Smooth muscle cell (in vitro differentiated cells): Measurements from ENCODE around the gene CTNNA3. TPM values are rescaled to one million over a fixed set of nuclear protein-coding genes. Genes with fewer than 3 reads are reported as not detected.

ENCODE experiments used
- DNase-seq: peaks from one replicate; lab custom pipeline; 2025; ENCODE audit not compliant: unreplicated experiment; lab: John Stamatoyannopoulos, UW
- H2AFZ ChIP-seq: fragments of 200-600 bp; sonication (generic); 2 replicates; pipeline ENCODE4 v1.6.0; 2016; ENCODE audit warnings: antibody characterized with exemption, low read depth, mild to moderate bottlenecking
- H3F3A ChIP-seq: fragments of 200-600 bp; sonication (generic); 2 replicates; pipeline ENCODE4 v1.6.0; 2017; ENCODE audit warnings: antibody characterized with exemption, low read depth
- H3K27ac ChIP-seq: fragments of 200-600 bp; sonication (generic); 2 replicates; pipeline ENCODE4 v1.5.1; 2016; ENCODE audit warnings: low read depth, mild to moderate bottlenecking
- H3K27me3 ChIP-seq: fragments of 200-600 bp; sonication (generic); 2 replicates; pipeline ENCODE4 v1.6.1; 2016; ENCODE audit warnings: low read depth, mild to moderate bottlenecking
- H3K36me3 ChIP-seq: fragments of 200-600 bp; sonication (generic); 2 replicates; pipeline ENCODE4 v1.5.1; 2016; ENCODE audit warnings: low read depth
- H3K4me1 ChIP-seq: fragments of 200-600 bp; sonication (generic); 2 replicates; pipeline ENCODE4 v1.5.1; 2016; ENCODE audit warnings: low read depth
- H3K4me2 ChIP-seq: fragments of 200-600 bp; sonication (generic); 2 replicates; pipeline ENCODE4 v1.6.0; 2016; ENCODE audit warnings: mild to moderate bottlenecking
- H3K4me3 ChIP-seq: fragments of 200-600 bp; sonication (generic); 2 replicates; pipeline ENCODE4 v1.5.1; 2016; ENCODE audit warnings: mild to moderate bottlenecking
- H3K79me2 ChIP-seq: fragments of 200-600 bp; sonication (generic); 2 replicates; pipeline ENCODE4 v1.6.0; 2016; ENCODE audit warnings: low read depth, mild to moderate bottlenecking
- H3K9ac ChIP-seq: fragments of 200-600 bp; sonication (generic); 2 replicates; pipeline ENCODE4 v1.6.0; 2016; ENCODE audit warnings: low read depth
- H3K9me3 ChIP-seq: fragments of 200-600 bp; sonication (generic); replicated peaks from 2 replicates; pipeline ENCODE4 v1.5.1; 2016; ENCODE audit warnings: low read depth
- H4K20me1 ChIP-seq: fragments of 200-600 bp; sonication (generic); 2 replicates; pipeline ENCODE4 v1.6.0; 2016; ENCODE audit warnings: low read depth
- WGBS: methylation state at CpG from one replicate; pipeline ENCODE4 v1.1.7; 2016; ENCODE audit warnings: low lambda C conversion rate; 5-methylcytosine and 5-hydroxymethylcytosine counted together
- polyA plus RNA-seq: library from polyadenylated mRNA; unstranded; fragments of >200 nt; fragmentation: Nextera tagmentation; extraction: Ambion mirVana; gene quantifications from 2 replicates; pipeline ENCODE4 v1.2.1, GENCODE V29; 2016
- total RNA-seq: library from RNA; depleted of rRNA; stranded (reverse); fragments of >200 nt; gene quantifications from 2 replicates; pipeline ENCODE4 v1.2.3, GENCODE V29; 2014
- TF ChIP-seq, protein P1 (sequence below): fragments of 200-600 bp; sonication (generic); IDR thresholded peaks from 2 replicates; pipeline ENCODE4 v1.5.1; 2017; ENCODE audit warnings: borderline replicate concordance, mild to moderate bottlenecking, antibody characterized with exemption; ENCODE audit not compliant: insufficient read depth, poor library complexity, severe bottlenecking

Gene CTNNA3
- total and polyA plus RNA-seq, 2 experiments from 2014 or later: 1.3 TPM; not detected in 1

GRCh38 chr10:66246177-66246576 is 1449.8 kb downstream of the CTNNA3 start:
- Histone ChIP-seq H3K36me3 (no peaks in the 10 kb centered on the region), H3K79me2 (no peaks in the 10 kb centered on the region), H3K27me3 (no peaks in the 10 kb centered on the region), H3F3A (no peaks in the 10 kb centered on the region), H3K9me3 (no peaks in the 10 kb centered on the region), H4K20me1 (no peaks in the 10 kb centered on the region), H3K4me1 (no peaks in the 10 kb centered on the region), H3K9ac (no peak overlapping the region), H2AFZ (no peak overlapping the region), H3K4me3 (no peak overlapping the region), H3K4me2 (no peak overlapping the region), H3K27ac (no peak overlapping the region)
- TF ChIP-seq, protein P1, sequence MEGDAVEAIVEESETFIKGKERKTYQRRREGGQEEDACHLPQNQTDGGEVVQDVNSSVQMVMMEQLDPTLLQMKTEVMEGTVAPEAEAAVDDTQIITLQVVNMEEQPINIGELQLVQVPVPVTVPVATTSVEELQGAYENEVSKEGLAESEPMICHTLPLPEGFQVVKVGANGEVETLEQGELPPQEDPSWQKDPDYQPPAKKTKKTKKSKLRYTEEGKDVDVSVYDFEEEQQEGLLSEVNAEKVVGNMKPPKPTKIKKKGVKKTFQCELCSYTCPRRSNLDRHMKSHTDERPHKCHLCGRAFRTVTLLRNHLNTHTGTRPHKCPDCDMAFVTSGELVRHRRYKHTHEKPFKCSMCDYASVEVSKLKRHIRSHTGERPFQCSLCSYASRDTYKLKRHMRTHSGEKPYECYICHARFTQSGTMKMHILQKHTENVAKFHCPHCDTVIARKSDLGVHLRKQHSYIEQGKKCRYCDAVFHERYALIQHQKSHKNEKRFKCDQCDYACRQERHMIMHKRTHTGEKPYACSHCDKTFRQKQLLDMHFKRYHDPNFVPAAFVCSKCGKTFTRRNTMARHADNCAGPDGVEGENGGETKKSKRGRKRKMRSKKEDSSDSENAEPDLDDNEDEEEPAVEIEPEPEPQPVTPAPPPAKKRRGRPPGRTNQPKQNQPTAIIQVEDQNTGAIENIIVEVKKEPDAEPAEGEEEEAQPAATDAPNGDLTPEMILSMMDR: no peak
- no peak for DNase-seq
- 90% methylated on average over 1 of the region's 1 CpG for WGBS

DNA sequence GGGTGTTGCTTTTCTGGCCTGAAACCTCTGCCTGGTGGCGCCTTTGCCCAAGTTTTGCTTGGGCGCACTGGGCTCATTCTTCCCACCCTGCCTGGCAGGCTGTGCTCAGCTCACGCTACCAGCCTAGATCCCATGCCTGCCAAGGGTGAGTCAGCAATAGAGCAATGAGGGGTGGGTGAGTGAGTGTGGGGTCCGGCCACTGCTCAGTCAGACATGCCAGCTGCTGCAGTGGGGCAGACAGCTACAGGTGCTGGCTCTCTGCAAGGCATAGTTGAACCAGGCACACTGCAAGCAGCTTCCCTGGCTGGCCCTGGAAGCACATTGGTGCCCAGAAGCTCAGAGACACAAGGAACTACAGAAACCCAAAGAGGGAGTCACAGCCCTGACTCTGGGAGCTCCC is 1451.0 kb downstream of the CTNNA3 start:
- Histone ChIP-seq H3K9ac (no peak overlapping the region), H3K4me2 (no peak overlapping the region), H3F3A (no peaks in the 10 kb centered on the region), H3K27me3 (no peaks in the 10 kb centered on the region), H3K9me3 (no peaks in the 10 kb centered on the region), H3K4me3 (no peak overlapping the region), H3K27ac (no peak overlapping the region), H4K20me1 (no peaks in the 10 kb centered on the region), H3K36me3 (no peaks in the 10 kb centered on the region), H2AFZ (no peak overlapping the region), H3K4me1 (no peaks in the 10 kb centered on the region), H3K79me2 (no peaks in the 10 kb centered on the region)
- no peak for DNase-seq
- TF ChIP-seq, protein P1: no peak
- WGBS: 71% methylated on average over 4 of the region's 4 CpGs

DNA sequence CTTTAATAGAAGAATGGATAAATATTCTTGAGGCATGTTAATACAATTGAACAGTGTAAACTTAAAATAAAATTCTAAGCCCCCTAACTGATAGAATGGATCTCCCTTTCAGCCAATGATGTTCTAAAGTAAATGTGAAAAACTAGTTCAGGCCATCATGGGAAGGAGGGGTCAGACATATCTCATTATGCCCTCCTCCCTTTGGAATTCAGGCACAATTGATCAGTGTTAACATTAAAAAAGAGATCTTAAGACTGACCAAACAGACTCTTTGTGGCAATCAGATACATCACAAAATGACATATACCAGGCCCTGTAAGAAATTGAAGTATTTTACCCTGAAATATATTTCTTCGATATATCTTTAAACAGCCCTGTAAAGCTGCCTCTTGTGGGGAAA is 1453.1 kb downstream of the CTNNA3 start:
- WGBS: 84% methylated on average over 1 of the region's 1 CpG
- no peaks in the 10 kb centered on the region for H3F3A ChIP-seq
- no peak overlapping the region for H3K27ac ChIP-seq
- no peaks in the 10 kb centered on the region for H3K27me3 ChIP-seq
- no peak overlapping the region for H3K4me3 ChIP-seq
- no peaks in the 10 kb centered on the region for H3K4me1 ChIP-seq
- no peak overlapping the region for H3K9ac ChIP-seq
- no peak overlapping the region for H2AFZ ChIP-seq
- H3K9me3 ChIP-seq: no peaks in the 10 kb centered on the region
- no peaks in the 10 kb centered on the region for H3K36me3 ChIP-seq
- no peak overlapping the region for H3K4me2 ChIP-seq
- no peak for DNase-seq
- no peaks in the 10 kb centered on the region for H4K20me1 ChIP-seq
- H3K79me2 ChIP-seq: no peaks in the 10 kb centered on the region
- TF ChIP-seq, protein P1: no peak

- no peak overlapping the region for H3K4me2 ChIP-seq
- H3K4me3 ChIP-seq: no peak overlapping the region
- no peaks in the 10 kb centered on the region for H3K36me3 ChIP-seq
- DNase-seq: no peak
- H3K79me2 ChIP-seq: no peaks in the 10 kb centered on the region
- H3F3A ChIP-seq: no peaks in the 10 kb centered on the region
- no peak overlapping the region for H2AFZ ChIP-seq
- no peaks in the 10 kb centered on the region for H3K27me3 ChIP-seq
- TF ChIP-seq, protein P1: no peak
- H3K4me1 ChIP-seq: no peaks in the 10 kb centered on the region
- H3K9ac ChIP-seq: no peak overlapping the region
- no peaks in the 10 kb centered on the region for H4K20me1 ChIP-seq
- no peak overlapping the region for H3K27ac ChIP-seq
- no peaks in the 10 kb centered on the region for H3K9me3 ChIP-seq
Observed at GRCh38 chr10:66239062-66239461, 1456.9 kb downstream of the CTNNA3 start.
